Sigmoid colon (tissue), 7 donors: ENCODE results near the gene GNG2. TPM values are rescaled to one million over a fixed set of nuclear protein-coding genes. Genes with fewer than 3 reads are reported as not detected.

Experiments used
- DNase-seq: peaks from one replicate; pipeline ENCODE4 v3.0.0-alpha.2; 2019
- H3K27ac ChIP-seq, 4 donors: fragments of 200-600 bp; sonication (generic); one replicate each; pipeline ENCODE4 v1.5.1; 2016 to 2019; ENCODE audit warnings: mild to moderate bottlenecking in 1 of 4
- H3K27me3 ChIP-seq, 3 donors: fragments of 200-600 bp; sonication (generic); one replicate each; pipeline ENCODE4 v1.5.1; 2019; ENCODE audit warnings: mild to moderate bottlenecking in 1 of 3
- H3K36me3 ChIP-seq, 4 donors: fragments of 200-600 bp; sonication (generic); one replicate each; pipeline ENCODE4 v1.5.1; 2016 to 2019
- H3K4me1 ChIP-seq, 4 donors: fragments of 200-600 bp; sonication (generic); one replicate each; pipeline ENCODE4 v1.5.1; 2017 to 2019
- H3K4me3 ChIP-seq, 4 donors: fragments of 200-600 bp; sonication (generic); one replicate each; pipeline ENCODE4 v1.5.1; 2017 to 2019; ENCODE audit warnings: mild to moderate bottlenecking in 2 of 4, moderate library complexity in 1 of 4
- H3K9me3 ChIP-seq, 4 donors: fragments of 200-600 bp in 3 of 4; sonication (generic) in 3 of 4; one replicate each; pipeline versions ENCODE4 v1.5.1 to v1.6.1; 2013 to 2019
- CTCF ChIP-seq, 4 experiments: fragments of 450-650 bp in 3 of 4; fragments of 200-600 bp in 1 of 4; IDR thresholded peaks; one replicate each; pipeline ENCODE4 v1.5.1; 2016 to 2019; ENCODE audit warnings: antibody characterized with exemption in 4 of 4, mild to moderate bottlenecking in 3 of 4, moderate library complexity in 2 of 4
- EP300 ChIP-seq, 4 donors: sonication (generic); formaldehyde crosslinking; IDR thresholded peaks; one replicate each; pipeline ENCODE4 v1.6.1; 2017; ENCODE audit warnings: antibody characterized with exemption in 4 of 4
- POLR2A ChIP-seq, 2 donors: fragments of 450-650 bp; IDR thresholded peaks; one replicate each; pipeline ENCODE4 v1.6.1; 2016; ENCODE audit warnings: antibody characterized with exemption in 2 of 2, mild to moderate bottlenecking in 2 of 2, moderate library complexity in 2 of 2
- POLR2AphosphoS5 ChIP-seq, 4 donors: sonication (generic); formaldehyde crosslinking; IDR thresholded peaks; one replicate each; pipeline ENCODE4 v1.6.1; 2017; ENCODE audit warnings: antibody characterized with exemption in 4 of 4
- WGBS, 2 donors: extraction: QIAGEN DNeasy Blood & Tissue Kit; methylation state at CpG; one replicate each; pipeline ENCODE4 v1.1.7; 2013; 5-methylcytosine and 5-hydroxymethylcytosine counted together
- intact Hi-C: fragments of 100-400 bp; cut with DNase I; formaldehyde crosslinking; loops from one replicate; pipeline ENCODE4 v1.15.1; 2023
- polyA plus RNA-seq, 3 donors: library from polyadenylated mRNA; stranded (reverse); fragments of 200-250 nt; gene quantifications; one replicate each; pipeline ENCODE4 v1.2.3, GENCODE V29; 2013
- total RNA-seq, 4 donors: library from RNA; depleted of rRNA; stranded (reverse); fragments of >200 nt; gene quantifications; one replicate each; pipeline ENCODE4 v1.1.0, GENCODE V29; 2016
- donor health status: healthy with polysubstance abuse.
- donor health status: Bipolar disorder and iron deficiency.
- donor health status: healthy.

The GNG2 gene
- total and polyA plus RNA-seq, 7 donors: 9.5 to 44.2 (median 27.3) TPM

GRCh38 chr14:51963286-51963685, 102.9 kb downstream of the GNG2 start:
- peak overlapping the region in 3 of 4 donors; percentile 3 to 20 (median 16) for H3K4me3 ChIP-seq
- peaks cover 0 to 5% (median 0%) of the 10 kb centered on the region in 4 donors for H3K36me3 ChIP-seq
- H3K4me1 ChIP-seq: peaks cover 0 to 19% (median 3%) of the 10 kb centered on the region in 4 donors
- H3K9me3 ChIP-seq: peaks cover 0 to 6% (median 0%) of the 10 kb centered on the region in 4 donors
- DNase-seq: no peak
- intact Hi-C loops: loop anchor here (5.0 kb wide), 1 partner anchor 101 kb away; the partner anchor contains the start of gene GNG2
- no peaks in the 10 kb centered on the region for H3K27me3 ChIP-seq
- H3K27ac ChIP-seq: peak overlapping the region in 3 of 4 donors; percentile 12 to 47 (median 35)
- TF ChIP-seq POLR2AphosphoS5 (IDR thresholded peaks at IDR 0.05): peak in 2 of 4 donors; percentile 15 to 38
- TF ChIP-seq POLR2A (IDR thresholded peaks at IDR 0.05): no peak
- 32 to 36% methylated on average over 4 of the region's 4 CpGs for WGBS, 2 donors

DNA sequence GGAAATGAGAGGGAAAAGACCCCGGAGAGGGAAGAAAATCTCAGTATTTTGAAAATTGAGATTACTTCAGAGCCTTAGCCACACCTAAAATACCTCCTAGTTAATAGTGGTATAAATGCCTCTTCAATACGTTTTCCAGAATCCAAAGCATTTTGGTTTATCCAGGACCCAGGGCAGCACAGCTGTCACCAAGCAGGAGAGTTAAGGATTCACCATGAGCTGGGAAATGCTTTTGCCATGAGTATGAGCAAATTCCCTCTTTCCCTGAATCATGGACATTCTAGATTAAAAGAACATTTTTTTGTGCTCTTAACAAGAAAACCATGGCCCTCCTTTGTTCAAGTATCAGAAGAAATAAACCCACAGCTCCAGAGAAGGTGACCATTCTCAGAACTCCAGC, 107.1 kb downstream of the GNG2 start:
- peaks cover 0 to 20% (median 3%) of the 10 kb centered on the region in 4 donors for H3K4me1 ChIP-seq
- DNase-seq: no peak
- no peaks in the 10 kb centered on the region for H3K27me3 ChIP-seq
- no peak overlapping the region for H3K27ac ChIP-seq
- TF ChIP-seq CTCF (IDR thresholded peaks at IDR 0.05) (no peak), POLR2A (IDR thresholded peaks at IDR 0.05) (no peak), EP300 (IDR thresholded peaks at IDR 0.05) (no peak), POLR2AphosphoS5 (IDR thresholded peaks at IDR 0.05) (no peak)
- no peaks in the 10 kb centered on the region for H3K36me3 ChIP-seq
- intact Hi-C loops: no loop called here
- WGBS, 2 donors: 67 to 86% methylated on average over 2 of the region's 2 CpGs
- H3K4me3 ChIP-seq: no peak overlapping the region
- H3K9me3 ChIP-seq: no peaks in the 10 kb centered on the region

GRCh38 chr14:51969852-51970540, 109.6 kb downstream of the GNG2 start:
- no peak for DNase-seq
- no peaks in the 10 kb centered on the region for H3K36me3 ChIP-seq
- H3K4me1 ChIP-seq: peaks cover 0 to 6% (median 0%) of the 10 kb centered on the region in 4 donors
- intact Hi-C loops: no loop called here
- H3K9me3 ChIP-seq: no peaks in the 10 kb centered on the region
- WGBS, 2 donors: 60 to 61% methylated on average over 6 of the region's 6 CpGs
- no peaks in the 10 kb centered on the region for H3K27me3 ChIP-seq
- TF ChIP-seq POLR2A (IDR thresholded peaks at IDR 0.05) (no peak), CTCF (IDR thresholded peaks at IDR 0.05) (no peak), EP300 (IDR thresholded peaks at IDR 0.05) (no peak), POLR2AphosphoS5 (IDR thresholded peaks at IDR 0.05) (no peak)
- H3K4me3 ChIP-seq: no peak overlapping the region
- no peak overlapping the region for H3K27ac ChIP-seq

GRCh38 chr14:51972566-51972965, 112.2 kb downstream of the GNG2 start:
- intact Hi-C loops: no loop called here
- Histone ChIP-seq H3K4me1 (peaks cover 0 to 6% (median 0%) of the 10 kb centered on the region in 4 donors), H3K9me3 (no peaks in the 10 kb centered on the region), H3K27me3 (no peaks in the 10 kb centered on the region), H3K4me3 (no peak overlapping the region), H3K36me3 (no peaks in the 10 kb centered on the region), H3K27ac (no peak overlapping the region)
- TF ChIP-seq POLR2AphosphoS5 (IDR thresholded peaks at IDR 0.05) (no peak), POLR2A (IDR thresholded peaks at IDR 0.05) (no peak), EP300 (IDR thresholded peaks at IDR 0.05) (no peak), CTCF (IDR thresholded peaks at IDR 0.05) (no peak)
- 89 to 93% methylated on average over 7 of the region's 7 CpGs for WGBS, 2 donors
- DNase-seq: no peak

DNA sequence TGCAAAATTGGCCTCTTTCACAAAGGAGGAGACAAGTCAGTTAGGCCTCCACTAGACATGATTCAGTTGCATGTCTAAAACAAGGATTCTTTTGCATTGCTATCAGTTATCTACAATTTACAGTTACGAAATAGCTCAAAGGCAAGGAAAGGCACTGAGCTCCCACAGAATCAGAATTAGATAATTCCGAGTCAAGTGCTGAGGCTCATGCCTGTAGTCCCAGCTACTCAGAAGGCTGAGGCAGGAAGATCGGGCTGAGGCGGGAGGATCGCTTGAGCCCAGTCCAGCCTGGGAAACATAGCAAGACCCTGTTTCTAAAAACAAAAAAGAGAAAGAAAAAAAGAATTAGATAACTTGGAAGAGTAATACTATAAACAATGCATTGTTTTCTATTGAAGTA, 116.7 kb downstream of the GNG2 start:
- no peaks in the 10 kb centered on the region for H3K36me3 ChIP-seq
- intact Hi-C loops: loop anchor here (5.0 kb wide), 1 partner anchor 195 kb away; no protein-coding TSS in a partner anchor
- 96 to 98% methylated on average over 5 of the region's 5 CpGs for WGBS, 2 donors
- no peak overlapping the region for H3K27ac ChIP-seq
- H3K9me3 ChIP-seq: no peaks in the 10 kb centered on the region
- TF ChIP-seq CTCF (IDR thresholded peaks at IDR 0.05) (no peak), POLR2A (IDR thresholded peaks at IDR 0.05) (no peak), POLR2AphosphoS5 (IDR thresholded peaks at IDR 0.05) (no peak), EP300 (IDR thresholded peaks at IDR 0.05) (no peak)
- H3K27me3 ChIP-seq: no peaks in the 10 kb centered on the region
- no peak overlapping the region for H3K4me3 ChIP-seq
- no peak for DNase-seq
- peaks cover 0 to 10% (median 6%) of the 10 kb centered on the region in 4 donors for H3K4me1 ChIP-seq
